PC-3 (cell line): ENCODE results near the gene MRPL40. TPM values are rescaled to one million over a fixed set of nuclear protein-coding genes. Genes with fewer than 3 reads are reported as not detected.

Experiments
- ATAC-seq: fragments of 200-7000 bp; cut with Tn5 transposase; 2 replicates; pipeline ENCODE4 v1.9.1; 2020; ENCODE audit warnings: mild to moderate bottlenecking, moderate library complexity
- BruUV-seq: library from RNA; stranded (reverse); fragments of 400-500 nt; replicated peaks from 2 replicates; lab custom pipeline; 2021; lab: Mats Ljungman, UMichigan
- CTCF ChIA-PET: fragments of 300-600 bp; sonication (Branson Sonifier 250); formaldehyde crosslinking; loops from one replicate; lab custom pipeline; 2022; ENCODE audit warnings: antibody characterized with exemption; lab: Charles Lee
- POLR2A ChIA-PET: fragments of 300-600 bp; sonication (Branson Sonifier 250); formaldehyde crosslinking; loops from one replicate; lab custom pipeline; 2022; ENCODE audit warnings: antibody characterized with exemption; ENCODE audit not compliant: unreplicated experiment; lab: Charles Lee
- DNase-seq: peaks from one replicate; pipeline ENCODE4 v3.0.0-alpha.2; 2015
- H2AFZ ChIP-seq: fragments of 300-600 bp; sonication (generic); 2 replicates; pipeline ENCODE4 v1.6.0; 2016; ENCODE audit warnings: antibody characterized with exemption, low read length
- H3F3A ChIP-seq: fragments of 300-600 bp; sonication (generic); one replicate; pipeline ENCODE4 v1.6.0; 2017; ENCODE audit warnings: antibody characterized with exemption, low read length, control low read depth, mild to moderate bottlenecking; ENCODE audit not compliant: unreplicated experiment
- H3K27ac ChIP-seq: fragments of 300-600 bp; sonication (generic); 2 replicates; pipeline ENCODE4 v1.5.1; 2016; ENCODE audit warnings: mild to moderate bottlenecking, low read length
- H3K27me3 ChIP-seq: fragments of 300-600 bp; sonication (generic); 2 replicates; pipeline ENCODE4 v1.6.1; 2016; ENCODE audit warnings: low read length, mixed read lengths
- H3K36me3 ChIP-seq: fragments of 300-600 bp; sonication (generic); 2 replicates; pipeline ENCODE4 v1.6.1; 2016; ENCODE audit warnings: low read depth, mixed run types, low read length, mixed read lengths
- H3K4me1 ChIP-seq: fragments of 300-600 bp; sonication (generic); 2 replicates; pipeline ENCODE4 v1.5.1; 2016; ENCODE audit warnings: low read length; ENCODE audit not compliant: insufficient read depth
- H3K4me2 ChIP-seq: fragments of 300-600 bp; sonication (generic); 2 replicates; pipeline ENCODE4 v1.6.0; 2016; ENCODE audit warnings: low read length
- H3K4me3 ChIP-seq: fragments of 300-600 bp; sonication (generic); 2 replicates; pipeline ENCODE4 v1.5.1; 2016; ENCODE audit warnings: mild to moderate bottlenecking, low read length, mixed read lengths
- H3K79me2 ChIP-seq: fragments of 300-600 bp; sonication (generic); 2 replicates; pipeline ENCODE4 v1.6.1; 2017; ENCODE audit warnings: low read length, mixed read lengths
- H3K9ac ChIP-seq: fragments of 300-600 bp; sonication (generic); 2 replicates; pipeline ENCODE4 v1.6.0; 2016; ENCODE audit warnings: mild to moderate bottlenecking, low read length
- H3K9me2 ChIP-seq: fragments of 300-600 bp; sonication (generic); replicated peaks from 2 replicates; pipeline ENCODE4 v1.6.1; 2016; ENCODE audit warnings: mixed run types, low read length, mixed read lengths
- H3K9me3 ChIP-seq: fragments of 300-600 bp; sonication (generic); 2 replicates; pipeline ENCODE4 v1.6.1; 2016; ENCODE audit warnings: low read length, mixed read lengths
- H4K20me1 ChIP-seq: fragments of 300-600 bp; sonication (generic); 2 replicates; pipeline ENCODE4 v1.6.1; 2016; ENCODE audit warnings: low read length, mixed read lengths
- EZH2 ChIP-seq: fragments of 300-600 bp; sonication (generic); IDR thresholded peaks from one replicate; pipeline ENCODE4 v1.6.1; 2017; ENCODE audit warnings: antibody characterized with exemption, mild to moderate bottlenecking, low read length; ENCODE audit not compliant: unreplicated experiment
- EZH2phosphoT487 ChIP-seq: fragments of 300-600 bp; sonication (generic); IDR thresholded peaks from 2 replicates; pipeline ENCODE4 v1.6.1; 2018; ENCODE audit warnings: mild to moderate bottlenecking, antibody characterized with exemption, low read length, borderline replicate concordance
- intact Hi-C: fragments of 100-400 bp; cut with micrococcal nuclease; formaldehyde crosslinking; loops from 2 replicates; pipeline ENCODE4 v1.9.0; 2023
- total RNA-seq: library from RNA; depleted of rRNA; stranded (reverse); fragments of >200 nt; gene quantifications from 2 replicates; pipeline ENCODE4 v1.2.3, GENCODE V29; 2014
- TF ChIP-seq, protein P1 (sequence below): fragments of 300-600 bp; sonication (generic); conservative IDR thresholded peaks from 2 replicates; pipeline ENCODE4 v1.5.1; 2017; ENCODE audit warnings: antibody characterized with exemption, low read depth, mild to moderate bottlenecking, low read length

MRPL40 gene
- total RNA-seq, 1 experiment from 2014 or later: 55.1 TPM

DNA sequence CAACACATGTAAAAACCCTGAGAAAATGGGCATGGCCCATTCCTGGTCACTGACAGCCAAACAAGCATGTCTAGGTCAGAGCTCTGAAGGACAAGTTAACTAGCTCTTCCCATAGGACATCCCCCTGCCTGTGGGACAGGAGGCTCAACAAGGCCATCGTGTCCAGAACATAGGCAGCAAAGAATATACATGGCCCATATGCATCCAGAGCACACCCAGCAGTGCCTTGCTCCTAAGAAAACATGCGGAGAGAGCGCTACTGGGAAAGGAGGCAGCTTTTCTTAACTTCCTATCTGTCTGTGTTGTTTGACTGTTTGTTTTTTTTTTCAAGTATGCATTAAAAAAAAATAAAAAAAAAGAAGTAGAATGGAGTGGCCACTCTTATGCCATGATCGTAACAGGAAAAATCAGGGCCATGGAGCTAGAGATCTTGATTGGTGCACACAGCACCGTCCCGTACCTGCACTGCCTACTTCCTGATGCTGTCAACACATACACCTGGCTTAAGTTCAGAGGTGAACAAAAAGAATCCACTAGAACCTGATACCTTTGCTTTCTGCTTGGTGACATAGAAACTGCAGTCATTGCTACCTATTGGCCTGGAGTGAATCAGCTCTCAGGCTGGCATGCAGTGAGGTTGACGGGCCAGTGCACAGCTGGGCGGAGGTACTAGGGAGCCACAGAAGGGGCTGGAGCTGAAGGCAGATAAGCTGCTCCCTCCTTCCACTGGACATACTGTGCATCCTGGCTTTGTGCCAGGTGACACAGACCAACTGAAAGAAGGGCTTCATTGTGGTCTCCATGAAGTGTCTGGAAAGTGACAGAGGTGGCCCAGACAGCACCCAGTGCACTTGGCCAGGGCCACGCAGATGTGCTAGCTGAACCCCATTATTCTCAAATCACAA, 34.8 kb downstream of the MRPL40 start:
- no peak overlapping the region for H3K27ac ChIP-seq
- no peaks in the 10 kb centered on the region for H3K27me3 ChIP-seq
- ATAC-seq (no peak), DNase-seq (no peak)
- intact Hi-C loops: no loop called here
- CTCF ChIA-PET: no interaction called here
- H3K4me1 ChIP-seq: no peaks in the 10 kb centered on the region
- H3K4me3 ChIP-seq: no peak overlapping the region
- H3K79me2 ChIP-seq: 0 out of 2 replicates have a peak, but pooled peaks cover 3% of the 10 kb centered on the region
- H4K20me1 ChIP-seq: no peaks in the 10 kb centered on the region
- H3K9me3 ChIP-seq: no peaks in the 10 kb centered on the region
- no peak overlapping the region for H3K4me2 ChIP-seq
- peaks cover 57% of the 10 kb centered on the region for H3K36me3 ChIP-seq
- no TSS peak for BruUV-seq
- no peaks in the 10 kb centered on the region for H3K9me2 ChIP-seq
- H3K9ac ChIP-seq: no peak overlapping the region
- TF ChIP-seq EZH2 (no peak), EZH2phosphoT487 (no peak)
- TF ChIP-seq, protein P1, sequence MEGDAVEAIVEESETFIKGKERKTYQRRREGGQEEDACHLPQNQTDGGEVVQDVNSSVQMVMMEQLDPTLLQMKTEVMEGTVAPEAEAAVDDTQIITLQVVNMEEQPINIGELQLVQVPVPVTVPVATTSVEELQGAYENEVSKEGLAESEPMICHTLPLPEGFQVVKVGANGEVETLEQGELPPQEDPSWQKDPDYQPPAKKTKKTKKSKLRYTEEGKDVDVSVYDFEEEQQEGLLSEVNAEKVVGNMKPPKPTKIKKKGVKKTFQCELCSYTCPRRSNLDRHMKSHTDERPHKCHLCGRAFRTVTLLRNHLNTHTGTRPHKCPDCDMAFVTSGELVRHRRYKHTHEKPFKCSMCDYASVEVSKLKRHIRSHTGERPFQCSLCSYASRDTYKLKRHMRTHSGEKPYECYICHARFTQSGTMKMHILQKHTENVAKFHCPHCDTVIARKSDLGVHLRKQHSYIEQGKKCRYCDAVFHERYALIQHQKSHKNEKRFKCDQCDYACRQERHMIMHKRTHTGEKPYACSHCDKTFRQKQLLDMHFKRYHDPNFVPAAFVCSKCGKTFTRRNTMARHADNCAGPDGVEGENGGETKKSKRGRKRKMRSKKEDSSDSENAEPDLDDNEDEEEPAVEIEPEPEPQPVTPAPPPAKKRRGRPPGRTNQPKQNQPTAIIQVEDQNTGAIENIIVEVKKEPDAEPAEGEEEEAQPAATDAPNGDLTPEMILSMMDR: no peak
- POLR2A ChIA-PET: interaction anchor here (0.7 kb wide), 1 partner anchor 9 kb away, joined by 10 read pairs; no protein-coding TSS in a partner anchor
- no peak overlapping the region for H2AFZ ChIP-seq
- no peaks in the 10 kb centered on the region for H3F3A ChIP-seq

DNA sequence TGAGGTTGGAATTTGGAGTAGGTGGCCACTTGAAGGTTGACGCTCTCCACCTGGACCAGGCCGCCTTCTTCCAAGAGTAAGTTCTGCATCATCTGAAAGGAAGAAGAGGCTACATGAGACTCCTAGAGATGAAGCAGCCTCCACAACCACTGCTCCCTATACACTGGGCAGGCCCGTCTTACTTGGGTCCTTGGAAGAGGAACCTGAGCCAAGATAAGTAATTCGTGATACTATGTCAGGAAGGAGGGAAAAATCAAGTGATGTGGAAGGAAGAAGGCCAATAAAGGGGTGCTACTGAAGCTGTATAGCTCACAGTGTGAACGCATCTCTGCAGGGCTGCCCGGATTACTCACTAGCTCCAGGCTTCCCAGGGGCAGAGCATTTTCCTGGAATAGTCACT, 35.6 kb downstream of the MRPL40 start:
- Histone ChIP-seq H3K27me3 (no peaks in the 10 kb centered on the region), H3K9ac (no peak overlapping the region), H3K9me2 (no peaks in the 10 kb centered on the region), H3K36me3 (peaks cover 57% of the 10 kb centered on the region), H3K27ac (no peak overlapping the region), H4K20me1 (no peaks in the 10 kb centered on the region), H3K4me2 (no peak overlapping the region), H3K9me3 (no peaks in the 10 kb centered on the region), H3K4me3 (no peak overlapping the region), H3F3A (no peaks in the 10 kb centered on the region), H3K79me2 (peaks cover 7% of the 10 kb centered on the region; the same call in 1 of the 2 replicates), H2AFZ (no peak overlapping the region), H3K4me1 (no peaks in the 10 kb centered on the region)
- ChIA-PET CTCF (no interaction called here), POLR2A (no interaction called here)
- no peak for TF ChIP-seq EZH2phosphoT487
- TF ChIP-seq, protein P1: no peak
- no peak for TF ChIP-seq EZH2
- DNase-seq: no peak
- no peak for ATAC-seq
- no TSS peak for BruUV-seq
- intact Hi-C loops: no loop called here

DNA sequence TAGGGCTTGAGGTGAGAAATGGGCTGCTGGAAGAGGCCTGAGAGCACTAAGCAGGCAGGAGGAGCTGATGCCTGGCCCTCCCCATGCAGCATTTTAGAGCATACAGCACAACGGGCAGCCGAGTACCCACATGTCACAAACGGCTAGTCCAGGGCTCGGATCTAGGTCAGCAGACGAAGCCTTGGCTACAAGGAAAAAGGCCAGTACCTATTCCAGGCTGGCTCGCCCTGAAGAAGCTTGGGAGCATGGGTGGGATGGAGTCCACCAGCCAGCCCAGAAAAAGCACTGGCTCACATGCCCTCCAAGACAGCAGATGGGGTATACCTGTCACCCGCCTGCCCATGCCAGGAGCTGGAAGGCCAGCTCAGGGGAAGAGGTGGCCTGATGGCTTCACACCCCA, 37.1 kb downstream of the MRPL40 start:
- no peaks in the 10 kb centered on the region for H3K9me3 ChIP-seq
- no peaks in the 10 kb centered on the region for H3K27me3 ChIP-seq
- H4K20me1 ChIP-seq: no peaks in the 10 kb centered on the region
- H3F3A ChIP-seq: no peaks in the 10 kb centered on the region
- no peak for TF ChIP-seq EZH2
- no peak for TF ChIP-seq EZH2phosphoT487
- TF ChIP-seq, protein P1: no peak
- peaks cover 58% of the 10 kb centered on the region for H3K36me3 ChIP-seq
- no peak overlapping the region for H2AFZ ChIP-seq
- no peak overlapping the region for H3K9ac ChIP-seq
- intact Hi-C loops: no loop called here
- no peaks in the 10 kb centered on the region for H3K9me2 ChIP-seq
- H3K79me2 ChIP-seq: peaks cover 19% of the 10 kb centered on the region
- no TSS peak for BruUV-seq
- no peak overlapping the region for H3K4me3 ChIP-seq
- CTCF ChIA-PET: no interaction called here
- no peaks in the 10 kb centered on the region for H3K4me1 ChIP-seq
- POLR2A ChIA-PET: no interaction called here
- DNase-seq (no peak), ATAC-seq (no peak)
- H3K27ac ChIP-seq: no peak overlapping the region
- H3K4me2 ChIP-seq: no peak overlapping the region
